Keratinocyte (primary cell): Measurements from ENCODE around the gene EPRS1.

Experiments used
- EZH2 ChIP-seq: IDR thresholded peaks from one replicate; pipeline ENCODE4 v1.6.1; 2012; ENCODE audit warnings: inconsistent platforms, mild to moderate bottlenecking, low read length, moderate library complexity
- TF ChIP-seq, protein P1 (sequence below), 3 experiments: IDR thresholded peaks in 1 of 3; conservative IDR thresholded peaks in 1 of 3; optimal IDR thresholded peaks in 1 of 3; 2 replicates in 2 of 3; 3 replicates in 1 of 3; pipeline versions ENCODE3 to v1.5.1; 2011; ENCODE audit warnings: low read length in 3 of 3, mild to moderate bottlenecking in 3 of 3, moderate library complexity in 2 of 3, control low read depth in 1 of 3, inconsistent platforms in 1 of 3; ENCODE audit not compliant: insufficient read depth in 2 of 3; ENCODE audit errors: extremely low read depth in 1 of 3

DNA sequence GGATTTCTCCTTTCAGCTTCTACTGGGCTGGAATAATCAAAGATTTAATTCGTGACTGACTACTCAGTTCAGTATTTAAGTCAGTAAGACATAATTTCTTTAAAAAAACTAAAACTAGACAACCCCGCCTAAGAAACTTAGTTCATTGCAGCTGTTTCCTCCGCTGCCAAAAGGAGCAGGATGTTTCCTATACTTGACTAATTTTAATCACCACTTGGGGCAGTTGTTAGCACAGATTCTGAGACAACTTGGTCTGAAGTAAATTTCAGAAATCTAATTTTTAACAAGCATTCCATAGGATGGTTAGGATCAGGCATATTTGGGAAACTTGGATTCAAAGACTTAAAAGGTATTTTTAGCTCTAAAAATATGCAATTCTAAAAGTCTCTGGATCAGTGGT is 34.0 kb downstream of the EPRS1 start:
- TF ChIP-seq, protein P1, sequence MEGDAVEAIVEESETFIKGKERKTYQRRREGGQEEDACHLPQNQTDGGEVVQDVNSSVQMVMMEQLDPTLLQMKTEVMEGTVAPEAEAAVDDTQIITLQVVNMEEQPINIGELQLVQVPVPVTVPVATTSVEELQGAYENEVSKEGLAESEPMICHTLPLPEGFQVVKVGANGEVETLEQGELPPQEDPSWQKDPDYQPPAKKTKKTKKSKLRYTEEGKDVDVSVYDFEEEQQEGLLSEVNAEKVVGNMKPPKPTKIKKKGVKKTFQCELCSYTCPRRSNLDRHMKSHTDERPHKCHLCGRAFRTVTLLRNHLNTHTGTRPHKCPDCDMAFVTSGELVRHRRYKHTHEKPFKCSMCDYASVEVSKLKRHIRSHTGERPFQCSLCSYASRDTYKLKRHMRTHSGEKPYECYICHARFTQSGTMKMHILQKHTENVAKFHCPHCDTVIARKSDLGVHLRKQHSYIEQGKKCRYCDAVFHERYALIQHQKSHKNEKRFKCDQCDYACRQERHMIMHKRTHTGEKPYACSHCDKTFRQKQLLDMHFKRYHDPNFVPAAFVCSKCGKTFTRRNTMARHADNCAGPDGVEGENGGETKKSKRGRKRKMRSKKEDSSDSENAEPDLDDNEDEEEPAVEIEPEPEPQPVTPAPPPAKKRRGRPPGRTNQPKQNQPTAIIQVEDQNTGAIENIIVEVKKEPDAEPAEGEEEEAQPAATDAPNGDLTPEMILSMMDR (optimal IDR thresholded peaks at IDR 0.05 in 1 of 3, IDR thresholded peaks at IDR 0.05 in 1 of 3, conservative IDR thresholded peaks at IDR 0.05 in 1 of 3; ENCODE audit: extremely low read depth in 1 of 3, insufficient read depth in 2 of 3, low read length in 3 of 3) = no peak
- no peak for TF ChIP-seq EZH2
